Fibroblast of lung (primary cell): Measurements from ENCODE around the gene GAS2L2. TPM values are rescaled to one million over a fixed set of nuclear protein-coding genes. Genes with fewer than 3 reads are reported as not detected.

Source experiments
- DNase-seq, 2 donors: peaks; one replicate each; pipeline versions ENCODE4 v3.0.0 to v3.0.0-alpha.2; 2010; ENCODE audit warnings: low read depth in 2 of 2
- H2AFZ ChIP-seq: 2 replicates; pipeline ENCODE4 v1.5.1; 2012; ENCODE audit warnings: low read length, control low read depth, inconsistent platforms
- H3K27ac ChIP-seq: 2 replicates; pipeline ENCODE4 v1.5.1; 2011; ENCODE audit warnings: low read length, control low read depth; ENCODE audit not compliant: insufficient read depth
- H3K27me3 ChIP-seq: 2 replicates; pipeline ENCODE4 v1.5.1; 2011; ENCODE audit warnings: mild to moderate bottlenecking, low read length; ENCODE audit not compliant: control insufficient read depth, insufficient read depth
- H3K36me3 ChIP-seq: 2 replicates; pipeline ENCODE4 v1.5.1; 2011; ENCODE audit warnings: low read length; ENCODE audit not compliant: control insufficient read depth, insufficient read depth
- H3K4me1 ChIP-seq: 2 replicates; pipeline ENCODE4 v1.5.1; 2011; ENCODE audit warnings: low read length; ENCODE audit not compliant: control insufficient read depth, insufficient read depth; ENCODE audit errors: extremely low read depth
- H3K4me2 ChIP-seq: 2 replicates; pipeline ENCODE4 v1.5.1; 2011; ENCODE audit warnings: low read length, control low read depth; ENCODE audit not compliant: insufficient read depth; ENCODE audit errors: extremely low read depth
- H3K4me3 ChIP-seq, 4 experiments: fragments of 200-600 bp in 1 of 4; sonication (generic) in 1 of 4; replicated peaks in 1 of 4; 2 replicates each; pipeline ENCODE4 v1.5.1; 2011 to 2016; ENCODE audit warnings: low read length in 4 of 4, low read depth in 3 of 4, mild to moderate bottlenecking in 3 of 4, control low read depth in 2 of 4, inconsistent platforms in 1 of 4, mixed read lengths in 1 of 4; ENCODE audit not compliant: insufficient read depth in 1 of 4; ENCODE audit errors: control extremely low read depth in 1 of 4
- H3K79me2 ChIP-seq: 2 replicates; pipeline ENCODE4 v1.5.1; 2012; ENCODE audit warnings: mild to moderate bottlenecking, low read length, inconsistent platforms; ENCODE audit not compliant: control insufficient read depth, insufficient read depth
- H3K9ac ChIP-seq: 2 replicates; pipeline ENCODE4 v1.5.1; 2011; ENCODE audit warnings: mild to moderate bottlenecking, low read length, control low read depth; ENCODE audit not compliant: insufficient read depth
- H3K9me3 ChIP-seq: 2 replicates; pipeline ENCODE4 v1.5.1; 2012; ENCODE audit warnings: low read depth, low read length; ENCODE audit not compliant: control insufficient read depth, insufficient read depth
- H4K20me1 ChIP-seq: 2 replicates; pipeline ENCODE4 v1.5.1; 2011; ENCODE audit warnings: low read length; ENCODE audit not compliant: control insufficient read depth, insufficient read depth; ENCODE audit errors: extremely low read depth
- CTCF ChIP-seq, 2 donors: IDR thresholded peaks in 1 of 2; conservative IDR thresholded peaks in 1 of 2; 1 replicate in 1 of 2; 2 replicates in 1 of 2; pipeline ENCODE4 v1.5.1; 2011 to 2012; ENCODE audit warnings: low read length in 2 of 2, control low read depth in 1 of 2, inconsistent platforms in 1 of 2, low read depth in 1 of 2, mild to moderate bottlenecking in 1 of 2
- EZH2 ChIP-seq: IDR thresholded peaks from 2 replicates; pipeline ENCODE4 v1.5.1; 2012; ENCODE audit warnings: low read length, control low read depth, mild to moderate bottlenecking; ENCODE audit errors: missing control alignments
- polyA plus RNA-seq, 2 donors: library from polyadenylated mRNA; depleted of rRNA in 1 of 2; stranded (reverse) in 1 of 2; unstranded in 1 of 2; fragments of >200 nt; gene quantifications; 2 replicates each; pipeline ENCODE4 v1.2.1, GENCODE V29; 2011 to 2012; ENCODE audit warnings: missing spikeins in 1 of 2
- total RNA-seq: library from RNA; depleted of rRNA; stranded (reverse); fragments of >200 nt; gene quantifications from 2 replicates; pipeline ENCODE4 v1.2.1, GENCODE V29; 2014

GAS2L2 gene
- total and polyA plus RNA-seq, 2 donors (not counting 1 experiment from before 2014, with no cell fraction given), result not detected

GRCh38 chr17:35786941-35787432 is 33.9 kb upstream of the GAS2L2 start:
- TF ChIP-seq CTCF (conservative IDR thresholded peaks at IDR 0.05 in 1 of 2, IDR thresholded peaks at IDR 0.05 in 1 of 2; ENCODE audit: low read depth in 1 of 2, low read length in 2 of 2) (no peak), EZH2 (no peak)
- no peak overlapping the region for H2AFZ ChIP-seq
- no peak overlapping the region for H3K9ac ChIP-seq
- no peaks in the 10 kb centered on the region for H3K36me3 ChIP-seq
- DNase-seq, result peak in 1 of 2 donors; percentile 74
- peak overlapping the region; percentile 5 for H3K27ac ChIP-seq
- H3K9me3 ChIP-seq, result no peaks in the 10 kb centered on the region
- peak overlapping the region; percentile 11 for H3K4me2 ChIP-seq
- peaks cover 15% of the 10 kb centered on the region for H3K4me1 ChIP-seq
- peaks cover 7% of the 10 kb centered on the region for H3K27me3 ChIP-seq
- H3K4me3 ChIP-seq, result no peak overlapping the region
- H3K79me2 ChIP-seq, result no peaks in the 10 kb centered on the region
- H4K20me1 ChIP-seq, result no peaks in the 10 kb centered on the region

- H3K27me3 ChIP-seq, result peaks cover 7% of the 10 kb centered on the region
- no peak overlapping the region for H3K4me2 ChIP-seq
- H3K4me3 ChIP-seq, result no peak overlapping the region
- no peak overlapping the region for H3K27ac ChIP-seq
- no peaks in the 10 kb centered on the region for H3K79me2 ChIP-seq
- no peak overlapping the region for H3K9ac ChIP-seq
- no peaks in the 10 kb centered on the region for H4K20me1 ChIP-seq
- TF ChIP-seq EZH2, result no peak
- no peak for TF ChIP-seq CTCF (conservative IDR thresholded peaks at IDR 0.05 in 1 of 2, IDR thresholded peaks at IDR 0.05 in 1 of 2; ENCODE audit: low read depth in 1 of 2, low read length in 2 of 2)
- no peak overlapping the region for H2AFZ ChIP-seq
- H3K4me1 ChIP-seq, result peaks cover 15% of the 10 kb centered on the region
- no peaks in the 10 kb centered on the region for H3K36me3 ChIP-seq
- DNase-seq, result no peak
- no peaks in the 10 kb centered on the region for H3K9me3 ChIP-seq
Measured at GRCh38 chr17:35784895-35785294, 31.9 kb upstream of the GAS2L2 start.

GRCh38 chr17:35780950-35781349 is 27.9 kb upstream of the GAS2L2 start:
- DNase-seq, result no peak
- Histone ChIP-seq H3K27ac (no peak overlapping the region), H3K79me2 (no peaks in the 10 kb centered on the region), H2AFZ (no peak overlapping the region), H3K27me3 (peaks cover 10% of the 10 kb centered on the region), H3K4me3 (no peak overlapping the region), H3K4me1 (peaks cover 13% of the 10 kb centered on the region), H3K9ac (no peak overlapping the region), H3K4me2 (no peak overlapping the region), H4K20me1 (no peaks in the 10 kb centered on the region), H3K9me3 (no peaks in the 10 kb centered on the region), H3K36me3 (no peaks in the 10 kb centered on the region)
- TF ChIP-seq EZH2, result no peak
